Stomach (tissue), 4 donors: ENCODE results near the gene SULT2B1.

Source experiments
- EP300 ChIP-seq: sonication (generic); formaldehyde crosslinking; IDR thresholded peaks from one replicate; pipeline ENCODE4 v1.6.1; 2017; ENCODE audit warnings: antibody characterized with exemption
- POLR2AphosphoS5 ChIP-seq, 3 donors: sonication (generic); formaldehyde crosslinking; IDR thresholded peaks; one replicate each; pipeline ENCODE4 v1.6.1; 2016; ENCODE audit warnings: antibody characterized with exemption in 3 of 3
- TF ChIP-seq, protein P1 (sequence below), 7 experiments: fragments of 450-650 bp in 4 of 7; fragments of 200-600 bp in 3 of 7; sonication (generic) in 3 of 7; IDR thresholded peaks; one replicate each; pipeline ENCODE4 v1.5.1; 2016 to 2019; ENCODE audit warnings: antibody characterized with exemption in 7 of 7, control low read depth in 2 of 7, mild to moderate bottlenecking in 1 of 7

DNA sequence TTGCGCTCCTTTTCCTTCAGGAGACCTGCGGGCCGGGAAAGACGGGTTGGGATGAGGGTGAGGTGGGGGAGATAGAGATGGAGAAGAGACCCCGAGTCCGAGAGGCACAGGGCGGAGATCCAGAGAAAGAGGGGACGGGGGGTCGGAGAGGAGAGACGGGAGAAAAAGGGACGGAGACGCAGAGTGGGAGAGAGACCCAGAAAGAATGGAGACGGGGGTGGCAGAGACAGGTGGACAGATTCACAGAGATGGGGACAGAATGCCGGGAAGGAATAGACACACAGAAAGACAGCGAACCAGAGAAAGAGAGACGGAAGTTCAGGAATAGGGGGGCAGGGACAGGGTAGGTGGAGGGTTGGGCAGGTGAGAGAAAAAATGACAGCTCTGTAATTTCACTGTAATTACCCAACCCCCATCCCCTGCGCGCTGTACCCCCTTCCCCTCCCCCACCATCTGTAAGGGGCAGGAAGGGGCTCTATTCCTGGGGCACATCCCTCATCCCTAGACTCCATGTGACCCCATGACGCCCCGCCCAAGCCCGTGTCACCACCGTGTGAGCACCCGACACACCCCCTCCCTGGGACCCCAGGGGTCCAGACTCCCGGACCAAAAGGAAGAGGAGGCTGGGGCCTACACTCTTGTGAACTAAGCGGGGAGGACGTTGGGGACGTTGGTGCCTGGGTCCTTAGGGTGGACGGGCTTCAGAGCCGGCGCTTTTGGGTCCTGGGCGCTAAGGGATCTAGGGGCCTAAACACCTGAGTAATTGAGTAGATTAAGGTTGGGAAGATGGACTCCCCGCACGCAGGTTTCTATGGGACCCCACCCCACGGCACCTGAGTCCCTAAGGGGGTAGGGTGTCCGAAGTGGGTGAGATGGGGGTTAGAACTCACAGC is 84.2 kb downstream of the SULT2B1 start:
- TF ChIP-seq, protein P1, sequence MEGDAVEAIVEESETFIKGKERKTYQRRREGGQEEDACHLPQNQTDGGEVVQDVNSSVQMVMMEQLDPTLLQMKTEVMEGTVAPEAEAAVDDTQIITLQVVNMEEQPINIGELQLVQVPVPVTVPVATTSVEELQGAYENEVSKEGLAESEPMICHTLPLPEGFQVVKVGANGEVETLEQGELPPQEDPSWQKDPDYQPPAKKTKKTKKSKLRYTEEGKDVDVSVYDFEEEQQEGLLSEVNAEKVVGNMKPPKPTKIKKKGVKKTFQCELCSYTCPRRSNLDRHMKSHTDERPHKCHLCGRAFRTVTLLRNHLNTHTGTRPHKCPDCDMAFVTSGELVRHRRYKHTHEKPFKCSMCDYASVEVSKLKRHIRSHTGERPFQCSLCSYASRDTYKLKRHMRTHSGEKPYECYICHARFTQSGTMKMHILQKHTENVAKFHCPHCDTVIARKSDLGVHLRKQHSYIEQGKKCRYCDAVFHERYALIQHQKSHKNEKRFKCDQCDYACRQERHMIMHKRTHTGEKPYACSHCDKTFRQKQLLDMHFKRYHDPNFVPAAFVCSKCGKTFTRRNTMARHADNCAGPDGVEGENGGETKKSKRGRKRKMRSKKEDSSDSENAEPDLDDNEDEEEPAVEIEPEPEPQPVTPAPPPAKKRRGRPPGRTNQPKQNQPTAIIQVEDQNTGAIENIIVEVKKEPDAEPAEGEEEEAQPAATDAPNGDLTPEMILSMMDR (IDR thresholded peaks at IDR 0.05) = no peak
- TF ChIP-seq POLR2AphosphoS5 (IDR thresholded peaks at IDR 0.05) (no peak), EP300 (no peak)
